ENCODE measurements around the gene RAD51C. TPM values are rescaled to one million over a fixed set of nuclear protein-coding genes. Genes with fewer than 3 reads are reported as not detected.

The RAD51C gene
- 25.2 and 33.3 TPM in 2 replicates for total RNA-seq

GRCh38 chr17:58692239-58693055 is at the start of gene RAD51C:
Gene RAD51C (plus strand): TSS chr17:58692602. CDS start chr17:58692644, 42 bp downstream.

GRCh38 chr17:58691701-58692238 is 632 bp upstream of the RAD51C start, which contains the start of gene TEX14:
Gene TEX14 (minus strand): TSS chr17:58692045. CDS start chr17:58652001, 40,044 bp downstream.

GRCh38 chr17:58755577-58756245 is 63.3 kb downstream of the RAD51C start, which contains the start of gene PPM1E:
Gene PPM1E (plus strand): TSS chr17:58755854.

Other genes with a start within 250 kb of the RAD51C start
- gene HSF5, start 204.2 kb upstream of the RAD51C start, total RNA-seq, result not detected in 2 replicates
- gene MTMR4, start 178.0 kb upstream of the RAD51C start, total RNA-seq, result 92.0 and 125 TPM in 2 replicates
- gene TEX14, start 557 bp upstream of the RAD51C start, total RNA-seq, result under 0.01 and 0.11 TPM in 2 replicates
- 0.55 and 1.2 TPM in 2 replicates for gene PPM1E, start 63.3 kb downstream of the RAD51C start, total RNA-seq